Natural killer cell treated with Interleukin-12 subunit alpha and Interleukin-12 subunit beta and Interleukin-15 and Interleukin-18, amount 100 ng/mL, for 72 hours (primary cell): ENCODE measurements around the gene ADGRL1. TPM values are rescaled to one million over a fixed set of nuclear protein-coding genes. Genes with fewer than 3 reads are reported as not detected.

ENCODE experiments used
- ATAC-seq, 2 donors: fragments of 150-1000 bp; cut with Tn5 transposase in 1 of 2; sonication (Bioruptor Pico), chemical (Tn5 transposase) in 1 of 2; 2 replicates each; pipeline ENCODE4 v1.10.0; 2021
- DNase-seq: peaks from one replicate; pipeline ENCODE4 v3.0.0; 2022; ENCODE audit warnings: low spot score
- H3K27ac Mint-ChIP-seq, 2 donors: 1 replicate in 1 of 2; 2 replicates in 1 of 2; pipeline ENCODE4 v1.8.0; 2022; ENCODE audit warnings: mixed read lengths in 2 of 2, mild to moderate bottlenecking in 1 of 2, moderate library complexity in 1 of 2
- H3K27me3 Mint-ChIP-seq, 2 donors: 1 replicate in 1 of 2; 2 replicates in 1 of 2; pipeline ENCODE4 v1.8.0; 2022; ENCODE audit warnings: mixed read lengths in 2 of 2
- H3K36me3 Mint-ChIP-seq: one replicate; pipeline ENCODE4 v1.8.0; 2022; ENCODE audit warnings: mixed read lengths
- H3K4me1 Mint-ChIP-seq, 2 donors: 1 replicate in 1 of 2; 2 replicates in 1 of 2; pipeline ENCODE4 v1.8.0; 2022; ENCODE audit warnings: low read depth in 2 of 2, mixed read lengths in 2 of 2, mild to moderate bottlenecking in 1 of 2
- H3K4me3 Mint-ChIP-seq: one replicate; pipeline ENCODE4 v1.8.0; 2022; ENCODE audit warnings: mixed read lengths
- H3K9me3 Mint-ChIP-seq: 2 replicates; pipeline ENCODE4 v1.8.0; 2022; ENCODE audit warnings: mixed read lengths
- total RNA-seq, 2 donors: library from RNA; stranded (reverse); gene quantifications; one replicate each; pipeline ENCODE4 v1.2.3, GENCODE V29; 2022

ADGRL1 gene
- total RNA-seq, 2 donors from 2014 or later, result 6.5 to 8.2 TPM

DNA sequence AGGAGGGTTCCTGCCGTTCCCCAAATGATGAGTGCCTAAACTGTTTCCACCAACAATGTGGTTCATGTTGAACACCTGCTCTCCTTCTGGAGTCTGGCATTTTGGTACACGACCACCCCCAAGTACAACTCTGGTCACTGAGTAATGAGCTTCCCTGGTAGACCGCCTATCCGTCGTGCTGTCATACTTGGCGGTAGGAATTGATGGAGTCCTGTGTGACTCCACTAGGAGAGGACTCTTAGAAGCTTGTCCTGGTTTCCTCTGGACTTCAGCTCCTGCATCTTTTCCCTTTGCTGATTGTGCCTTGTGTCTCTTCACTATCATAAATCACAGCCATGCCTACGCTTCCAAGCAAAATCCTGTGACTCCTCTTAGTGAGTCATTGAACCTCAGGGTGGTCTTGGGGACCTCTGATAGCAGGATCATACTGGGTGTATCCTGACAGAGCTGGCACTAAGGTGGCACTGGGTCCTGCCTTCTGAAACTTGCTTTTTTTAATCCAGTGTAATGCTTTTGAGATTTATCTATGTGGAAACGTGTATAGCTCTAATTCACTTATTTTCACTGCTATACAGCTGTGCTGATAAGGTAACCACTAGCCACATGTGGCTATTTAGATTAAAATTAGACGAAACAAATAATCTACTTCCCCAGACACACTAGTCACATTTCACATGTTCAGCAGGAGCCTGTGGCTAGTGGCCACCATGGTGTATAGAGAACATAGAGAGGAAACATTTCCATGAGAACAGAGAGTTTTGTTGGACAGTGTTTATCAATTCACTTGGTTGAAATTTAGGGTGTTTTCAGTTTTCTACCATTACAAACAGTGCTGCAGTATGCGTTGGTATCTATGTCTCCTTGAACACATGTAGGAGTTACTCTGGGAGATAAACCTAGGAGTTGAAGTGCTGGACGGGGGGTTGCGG, 63.4 kb downstream of the ADGRL1 start:
- H3K27ac Mint-ChIP-seq, result peak overlapping the region in 1 of 2 donors; percentile 49
- no peak for DNase-seq
- no peaks in the 10 kb centered on the region for H3K27me3 Mint-ChIP-seq
- peaks cover 21 to 27% of the 10 kb centered on the region in 2 donors for H3K4me1 Mint-ChIP-seq
- no peaks in the 10 kb centered on the region for H3K9me3 Mint-ChIP-seq
- no peak for ATAC-seq
- no peak overlapping the region for H3K4me3 Mint-ChIP-seq
- H3K36me3 Mint-ChIP-seq, result no peaks in the 10 kb centered on the region

DNA sequence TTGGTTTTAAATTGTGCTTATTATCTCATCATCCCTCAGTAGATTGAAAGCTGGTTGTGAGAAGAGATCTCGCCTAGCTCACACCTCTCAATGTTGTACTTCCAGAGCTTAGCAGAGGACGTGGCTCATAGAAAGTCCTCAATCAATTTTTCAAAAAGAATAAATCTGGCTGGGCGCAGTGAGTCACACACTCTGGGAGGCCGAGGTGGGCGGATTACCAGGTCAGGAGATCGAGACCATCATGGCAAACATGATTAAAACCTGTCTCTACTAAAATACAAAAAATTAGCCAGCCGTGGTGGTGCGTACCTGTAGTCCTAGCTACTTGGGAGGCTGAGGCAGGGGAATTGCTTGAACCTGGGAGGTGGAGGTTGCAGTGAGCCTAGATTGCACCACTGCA, 64.9 kb downstream of the ADGRL1 start:
- no peak for DNase-seq
- Mint-ChIP-seq H3K27me3 (no peaks in the 10 kb centered on the region), H3K9me3 (no peaks in the 10 kb centered on the region), H3K4me1 (peaks cover 17 to 29% of the 10 kb centered on the region in 2 donors), H3K27ac (no peak overlapping the region), H3K36me3 (no peaks in the 10 kb centered on the region), H3K4me3 (no peak overlapping the region)
- no peak for ATAC-seq

DNA sequence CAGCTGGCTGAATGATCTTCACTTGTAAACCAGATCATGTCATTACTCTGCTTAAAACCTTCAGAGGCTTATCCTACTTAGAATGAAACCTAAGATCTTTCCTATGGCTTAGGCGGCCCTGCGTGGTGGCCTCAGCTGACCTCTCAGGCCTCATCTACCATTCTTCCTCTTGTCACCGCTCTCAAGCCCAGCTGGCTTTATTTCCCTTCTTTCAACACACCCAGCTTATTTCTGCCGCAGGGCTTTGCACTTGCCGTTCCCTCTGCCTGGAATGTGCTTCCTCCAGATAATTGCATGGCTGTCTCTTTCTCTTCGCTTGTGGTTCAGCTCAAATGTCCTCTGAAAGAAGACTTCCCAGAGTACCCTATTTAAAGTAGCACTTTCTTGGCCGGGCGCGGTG, 66.0 kb downstream of the ADGRL1 start:
- Mint-ChIP-seq H3K4me3 (peak overlapping the region; percentile 45), H3K9me3 (no peaks in the 10 kb centered on the region), H3K27ac (peak overlapping the region in 1 of 2 donors; percentile 1), H3K4me1 (peaks cover 23 to 27% of the 10 kb centered on the region in 2 donors), H3K27me3 (no peaks in the 10 kb centered on the region), H3K36me3 (no peaks in the 10 kb centered on the region)
- ATAC-seq (no peak), DNase-seq (no peak)

DNA sequence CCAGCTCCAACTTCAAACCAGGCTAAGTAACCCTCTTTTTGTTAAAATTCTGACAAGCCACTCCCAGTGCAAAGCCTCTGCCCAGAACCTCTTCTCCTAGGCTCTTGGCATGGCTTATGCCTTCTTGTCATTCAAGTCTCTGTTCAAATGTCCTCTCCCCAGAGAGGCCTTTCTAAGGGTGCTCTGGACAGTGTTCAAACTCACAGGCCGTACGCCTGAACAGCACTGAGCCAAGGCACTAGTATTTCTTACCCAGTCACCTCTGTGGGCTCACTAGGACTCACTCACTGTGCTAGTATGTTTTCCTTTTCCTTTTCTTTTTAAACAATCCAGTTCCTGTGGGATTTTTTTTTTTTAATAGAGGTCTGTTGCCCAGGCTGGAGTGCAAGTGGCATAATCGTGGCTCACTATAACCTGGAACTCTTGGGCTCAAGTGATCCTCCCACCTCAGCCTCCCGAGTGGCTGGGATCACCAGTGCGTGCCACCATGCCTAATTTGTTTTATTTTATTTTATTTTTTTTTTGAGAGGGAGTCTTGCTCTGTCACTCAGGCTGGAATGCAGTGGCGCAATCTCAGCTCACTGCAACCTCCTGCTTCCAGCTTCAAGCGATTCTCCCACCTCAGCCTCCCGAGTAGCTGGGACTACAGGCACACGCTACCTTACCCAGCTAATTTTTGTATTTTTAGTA, 67.2 kb downstream of the ADGRL1 start:
- H3K9me3 Mint-ChIP-seq, result no peaks in the 10 kb centered on the region
- DNase-seq (no peak), ATAC-seq (no peak)
- H3K27ac Mint-ChIP-seq, result peak overlapping the region; percentile 47
- H3K4me1 Mint-ChIP-seq, result peaks cover 27 to 33% of the 10 kb centered on the region in 2 donors
- no peaks in the 10 kb centered on the region for H3K27me3 Mint-ChIP-seq
- peak overlapping the region; percentile 52 for H3K4me3 Mint-ChIP-seq
- H3K36me3 Mint-ChIP-seq, result no peaks in the 10 kb centered on the region

DNA sequence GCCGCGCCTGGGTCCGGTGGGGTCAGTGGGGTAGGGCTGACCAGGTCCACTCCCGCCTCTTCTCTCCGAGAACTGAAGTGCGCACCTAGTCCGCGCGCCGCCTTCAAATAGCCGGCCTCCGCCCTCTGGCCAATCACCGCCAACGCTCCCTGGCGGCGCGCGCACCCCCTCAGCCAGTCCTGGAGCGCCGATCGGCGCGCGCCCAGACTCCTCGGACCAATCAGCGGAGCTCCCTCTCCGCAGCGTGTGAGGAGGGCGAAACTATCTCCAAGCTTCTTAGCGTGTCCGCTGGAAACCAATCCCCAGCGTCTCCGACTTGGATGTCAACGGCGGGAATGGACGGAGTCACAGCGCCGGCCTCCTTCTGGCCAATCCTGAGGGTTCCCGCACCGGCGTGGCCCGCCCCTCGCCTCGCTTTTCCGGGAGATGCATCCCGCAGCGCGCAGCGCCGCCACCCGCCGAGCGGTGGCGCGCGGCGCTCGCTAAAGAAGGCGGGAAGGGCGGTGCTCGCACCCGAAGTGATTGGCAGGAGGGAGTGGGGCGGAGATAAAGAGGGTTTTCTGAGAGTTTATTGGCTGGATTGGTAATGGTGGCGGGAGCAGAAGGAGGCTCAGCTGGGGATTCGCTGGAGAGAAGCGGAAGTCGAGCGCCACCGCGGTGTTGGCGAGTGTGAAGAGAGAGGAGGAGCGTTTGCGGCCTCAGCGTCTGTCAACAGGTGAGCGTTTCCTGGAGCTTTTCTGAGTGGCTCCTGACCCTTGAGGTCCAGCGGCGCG, 69.3 kb downstream of the ADGRL1 start, which contains the start of gene ASF1B:
TSS of gene ASF1B (minus strand) at position 81 of the 773 bp plus-strand sequence. CDS start 133 bp downstream, outside the sequence.
- H3K4me3 Mint-ChIP-seq, result peak within 1 kb of the TSS; percentile 82
- H3K36me3 Mint-ChIP-seq, result no peaks in the 10 kb centered on the region
- peaks cover 20 to 25% of the 10 kb centered on the region in 2 donors for H3K4me1 Mint-ChIP-seq
- peak within 1 kb of the TSS; percentile 74 to 78 for H3K27ac Mint-ChIP-seq
- H3K27me3 Mint-ChIP-seq, result no peaks in the 10 kb centered on the region
- no peaks in the 10 kb centered on the region for H3K9me3 Mint-ChIP-seq
- DNase-seq (peak; percentile 100), ATAC-seq (peak; percentile 90 to 91)

DNA sequence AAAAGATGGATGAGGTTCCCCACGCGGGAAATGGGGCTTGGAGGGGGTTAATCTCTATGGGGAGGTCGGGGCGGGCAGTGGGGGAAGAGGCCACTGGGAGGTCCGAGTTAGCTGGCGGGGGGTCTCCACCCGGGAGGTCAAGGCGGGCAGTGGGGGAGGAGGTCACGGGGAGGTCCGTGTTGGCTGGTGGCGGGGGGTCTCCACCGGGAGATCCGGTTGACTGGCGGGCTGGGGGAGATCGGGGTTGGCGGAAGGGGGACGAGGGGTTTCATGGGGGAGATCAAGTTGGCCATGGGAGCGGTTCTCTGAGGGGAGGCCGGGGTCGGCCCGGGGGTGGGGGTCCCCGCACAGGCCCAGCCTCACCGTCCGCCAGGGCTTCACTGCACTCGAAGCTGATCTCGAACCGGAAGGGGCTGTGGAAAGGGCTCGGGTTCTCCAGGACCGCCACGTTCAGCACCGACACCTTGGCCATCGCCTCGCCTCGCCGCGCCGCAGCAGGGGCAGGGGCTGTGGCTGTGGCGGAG, 69.9 kb downstream of the ADGRL1 start:
- DNase-seq, result no peak
- no peak for ATAC-seq
- peak overlapping the region; percentile 82 for H3K4me3 Mint-ChIP-seq
- H3K27me3 Mint-ChIP-seq, result no peaks in the 10 kb centered on the region
- H3K9me3 Mint-ChIP-seq, result no peaks in the 10 kb centered on the region
- peaks cover 20 to 25% of the 10 kb centered on the region in 2 donors for H3K4me1 Mint-ChIP-seq
- H3K27ac Mint-ChIP-seq, result peak overlapping the region; percentile 74 to 78
- H3K36me3 Mint-ChIP-seq, result no peaks in the 10 kb centered on the region

DNA sequence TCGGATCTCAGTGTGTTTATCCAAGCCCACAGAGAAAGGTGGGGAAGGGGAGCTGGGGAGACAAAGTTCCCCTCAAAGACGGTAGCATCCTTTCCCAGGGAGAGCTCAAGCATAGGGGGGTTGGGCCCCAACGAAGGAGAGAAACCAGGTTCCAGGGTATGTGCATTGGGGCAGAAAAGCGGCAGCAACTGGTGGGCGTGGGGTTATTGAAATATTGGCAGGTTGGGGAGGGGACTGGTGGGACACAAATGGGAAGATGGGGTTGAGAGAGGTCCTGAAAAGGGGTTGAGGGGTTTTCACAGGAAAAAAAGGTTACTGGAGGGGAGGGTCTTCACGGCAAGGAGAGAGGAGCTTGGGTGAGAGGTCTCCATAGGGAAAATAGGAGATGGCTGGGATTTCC, 70.6 kb downstream of the ADGRL1 start:
- Mint-ChIP-seq H3K27ac (peak overlapping the region; percentile 73 to 74), H3K9me3 (no peaks in the 10 kb centered on the region), H3K4me1 (peaks cover 20 to 25% of the 10 kb centered on the region in 2 donors), H3K36me3 (no peaks in the 10 kb centered on the region), H3K27me3 (no peaks in the 10 kb centered on the region), H3K4me3 (peak overlapping the region; percentile 82)
- DNase-seq (no peak), ATAC-seq (no peak)

DNA sequence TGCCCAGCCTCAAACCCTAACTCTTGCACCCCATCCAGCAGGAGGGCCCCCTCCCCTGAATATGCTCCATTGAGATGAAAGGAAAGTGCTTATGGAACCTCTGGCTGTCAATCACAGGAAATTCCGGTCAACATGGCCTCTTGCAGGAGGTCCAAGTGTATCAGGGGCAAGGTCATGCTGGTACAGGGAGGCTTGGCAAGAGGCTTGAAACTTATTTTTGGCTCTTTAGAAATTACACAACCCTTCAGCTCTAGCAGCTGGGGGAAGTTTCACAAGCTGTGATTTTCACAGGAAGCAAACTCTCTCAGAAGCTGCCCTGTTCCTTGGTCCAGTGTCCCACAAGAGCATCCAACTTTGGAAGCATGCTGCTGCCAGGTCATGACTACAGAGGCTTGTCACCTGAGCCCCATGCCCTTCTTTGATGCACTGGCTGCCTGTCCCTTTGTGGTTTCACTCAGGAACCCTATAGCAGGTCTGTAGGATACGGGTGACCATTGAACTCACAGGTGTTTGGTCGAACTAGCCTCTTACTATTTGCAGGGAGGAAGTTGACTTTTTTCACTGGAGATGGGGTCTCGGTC, 78.0 kb downstream of the ADGRL1 start:
- no peaks in the 10 kb centered on the region for H3K27me3 Mint-ChIP-seq
- H3K4me1 Mint-ChIP-seq, result peaks cover 6 to 8% of the 10 kb centered on the region in 2 donors
- DNase-seq (no peak), ATAC-seq (peak; percentile 49 to 71)
- H3K27ac Mint-ChIP-seq, result no peak overlapping the region
- H3K9me3 Mint-ChIP-seq, result no peaks in the 10 kb centered on the region
- H3K4me3 Mint-ChIP-seq, result no peak overlapping the region
- H3K36me3 Mint-ChIP-seq, result peaks cover 4% of the 10 kb centered on the region

DNA sequence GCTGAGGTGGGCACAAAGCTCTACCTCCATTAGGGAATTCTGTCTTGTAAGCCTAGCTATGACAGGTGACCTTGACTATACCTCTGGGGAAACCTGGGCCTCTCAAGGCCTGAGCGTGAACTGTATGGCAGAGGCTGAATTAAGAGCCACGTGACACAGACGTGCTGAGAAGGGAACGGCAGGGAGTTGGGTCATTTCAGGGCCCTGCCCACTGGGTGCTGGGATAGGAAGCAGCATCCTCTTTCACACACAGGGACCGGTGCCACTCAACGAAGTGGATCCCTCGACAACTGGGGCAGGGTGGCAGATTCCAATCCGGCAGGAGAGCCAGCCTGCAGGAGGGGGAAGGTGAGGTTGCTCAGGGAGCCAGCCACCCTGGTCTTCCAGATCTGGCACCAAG, 78.8 kb downstream of the ADGRL1 start:
- H3K27me3 Mint-ChIP-seq, result no peaks in the 10 kb centered on the region
- no peak overlapping the region for H3K4me3 Mint-ChIP-seq
- H3K9me3 Mint-ChIP-seq, result no peaks in the 10 kb centered on the region
- no peak for DNase-seq
- H3K27ac Mint-ChIP-seq, result no peak overlapping the region
- H3K36me3 Mint-ChIP-seq, result peaks cover 4% of the 10 kb centered on the region
- peaks cover 6 to 8% of the 10 kb centered on the region in 2 donors for H3K4me1 Mint-ChIP-seq
- ATAC-seq, result peak in 1 of 2 donors; percentile 32

DNA sequence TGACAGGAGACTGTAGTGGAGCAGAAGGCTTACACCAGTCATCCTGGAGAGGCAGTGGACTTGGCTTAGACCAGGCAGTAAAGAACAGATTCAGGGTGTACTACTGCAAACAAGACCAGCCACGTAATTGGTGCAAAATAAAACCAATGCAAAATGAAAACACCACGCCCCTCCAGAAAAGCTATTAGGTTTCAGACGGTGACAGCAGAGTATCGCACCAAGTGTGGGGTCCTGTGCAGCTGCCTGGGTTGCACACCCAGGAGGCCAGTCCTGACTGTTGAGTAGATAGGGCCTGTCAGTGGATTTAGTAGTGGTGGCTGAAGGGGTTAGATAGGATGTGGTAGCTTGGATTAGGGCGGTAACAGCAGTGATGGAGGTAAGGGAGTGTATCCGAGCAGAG, 83.0 kb downstream of the ADGRL1 start:
- Mint-ChIP-seq H3K27me3 (no peaks in the 10 kb centered on the region), H3K9me3 (no peaks in the 10 kb centered on the region), H3K36me3 (no peaks in the 10 kb centered on the region), H3K27ac (no peak overlapping the region), H3K4me3 (no peak overlapping the region), H3K4me1 (peaks cover 11 to 12% of the 10 kb centered on the region in 2 donors)
- ATAC-seq, result no peak
- DNase-seq, result no peak

DNA sequence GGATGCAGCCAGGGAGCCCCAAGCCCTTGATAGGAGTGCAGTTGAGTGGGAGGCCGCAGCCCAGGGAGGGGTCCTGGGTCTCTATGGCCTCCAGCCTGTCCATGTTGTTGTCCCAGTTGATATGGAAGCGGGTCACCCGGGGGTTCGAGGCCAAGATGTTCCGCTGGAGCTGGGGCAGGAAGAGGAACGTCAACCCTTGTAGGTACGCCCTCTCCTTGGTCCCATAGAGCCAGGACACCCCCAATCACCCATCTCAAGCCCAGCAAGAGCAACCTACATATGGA, 85.5 kb downstream of the ADGRL1 start:
- H3K27ac Mint-ChIP-seq, result peak overlapping the region in 1 of 2 donors; percentile 97

DNA sequence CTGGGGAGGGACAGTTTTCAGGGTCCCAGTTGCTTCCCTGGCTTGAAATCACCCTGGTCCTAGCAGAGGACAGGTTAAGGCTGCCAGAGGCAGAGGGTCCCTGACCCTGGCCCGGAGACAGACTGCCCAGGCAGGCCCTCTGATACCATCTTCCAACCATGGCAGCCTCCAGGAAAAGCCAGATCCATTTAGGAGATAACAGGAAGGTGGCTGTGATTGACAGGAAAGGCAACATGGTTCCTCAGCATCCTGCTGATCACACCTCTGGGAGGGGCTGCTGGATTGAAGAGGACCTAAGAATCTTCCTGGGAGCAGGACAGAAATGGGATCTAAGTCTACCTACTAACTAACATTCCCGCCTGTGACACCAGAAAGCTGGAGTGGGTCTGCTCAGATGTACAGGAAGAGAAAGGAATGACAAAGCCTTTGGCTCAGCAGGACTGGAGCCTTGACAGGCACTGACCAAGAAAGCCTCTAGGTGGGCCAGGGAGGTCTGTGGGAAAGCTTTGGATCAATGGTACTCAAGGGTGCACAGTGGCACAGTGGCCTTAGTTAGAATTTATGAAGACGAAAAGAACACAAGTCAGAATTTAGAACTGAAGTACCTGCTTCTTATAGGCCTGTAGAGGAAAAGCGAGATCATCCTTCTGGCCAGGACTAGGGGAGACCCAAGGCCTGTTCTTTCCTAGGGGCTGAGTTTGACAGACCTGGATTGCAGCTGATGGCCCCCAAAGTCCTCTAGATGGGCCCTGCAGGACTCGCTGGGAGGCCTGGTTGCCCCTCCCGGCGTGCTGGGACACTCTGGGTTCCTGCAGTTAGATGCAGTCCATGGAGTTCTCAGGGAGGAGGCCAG, 86.1 kb downstream of the ADGRL1 start:
- Mint-ChIP-seq H3K36me3 (no peaks in the 10 kb centered on the region), H3K9me3 (no peaks in the 10 kb centered on the region), H3K4me3 (no peak overlapping the region), H3K4me1 (peaks cover 27 to 31% of the 10 kb centered on the region in 2 donors), H3K27me3 (no peaks in the 10 kb centered on the region), H3K27ac (peak overlapping the region in 1 of 2 donors; percentile 97)
- ATAC-seq (no peak), DNase-seq (no peak)

More for the DNA sequence above, 85.5 kb downstream of the ADGRL1 start:
- H3K27me3 Mint-ChIP-seq, result no peaks in the 10 kb centered on the region
- H3K4me3 Mint-ChIP-seq, result no peak overlapping the region
- H3K36me3 Mint-ChIP-seq, result no peaks in the 10 kb centered on the region
- no peaks in the 10 kb centered on the region for H3K9me3 Mint-ChIP-seq
- ATAC-seq, result no peak
- H3K4me1 Mint-ChIP-seq, result peaks cover 25 to 26% of the 10 kb centered on the region in 2 donors
- no peak for DNase-seq
